Esophagus squamous epithelium (tissue), 5 donors: ENCODE results near the gene HUNK. TPM values are rescaled to one million over a fixed set of nuclear protein-coding genes. Genes with fewer than 3 reads are reported as not detected.
"Not testable (repeated sequence)": the region's sequence is repeated elsewhere in the genome, so short reads cannot be mapped to it uniquely, and the experiment has no call there.

Experiments used
- DNase-seq: peaks from one replicate; lab custom pipeline; 2025; lab: John Stamatoyannopoulos, UW
- H3K27ac ChIP-seq, 4 donors: fragments of 200-600 bp; sonication (generic); one replicate each; pipeline ENCODE4 v1.5.1; 2016 to 2019; ENCODE audit warnings: mild to moderate bottlenecking in 1 of 4
- H3K27me3 ChIP-seq, 4 donors: fragments of 200-600 bp; sonication (generic); 1 replicate in 3 of 4; 2 replicates in 1 of 4; pipeline versions ENCODE4 v1.5.1 to v1.6.0; 2017 to 2021; ENCODE audit warnings: antibody characterized with exemption in 1 of 4
- H3K36me3 ChIP-seq, 3 donors: fragments of 200-600 bp; sonication (generic); one replicate each; pipeline ENCODE4 v1.5.1; 2016 to 2019
- H3K4me1 ChIP-seq, 3 donors: fragments of 200-600 bp; sonication (generic); one replicate each; pipeline ENCODE4 v1.5.1; 2017 to 2019
- H3K4me3 ChIP-seq, 4 donors: fragments of 200-600 bp; sonication (generic); 1 replicate in 3 of 4; 2 replicates in 1 of 4; pipeline ENCODE4 v1.5.1; 2016 to 2019; ENCODE audit warnings: mild to moderate bottlenecking in 2 of 4, moderate library complexity in 1 of 4
- H3K9me3 ChIP-seq, 3 donors: fragments of 200-600 bp; sonication (generic); one replicate each; pipeline ENCODE4 v1.5.1; 2016 to 2019
- CTCF ChIP-seq, 6 experiments: fragments of 450-650 bp in 4 of 6; fragments of 200-600 bp in 2 of 6; sonication (generic) in 2 of 6; IDR thresholded peaks; one replicate each; pipeline ENCODE4 v1.5.1; 2016 to 2019; ENCODE audit warnings: antibody characterized with exemption in 6 of 6, mild to moderate bottlenecking in 4 of 6, moderate library complexity in 4 of 6
- POLR2A ChIP-seq, 4 donors: fragments of 450-650 bp; IDR thresholded peaks; one replicate each; pipeline ENCODE4 v1.6.1; 2017; ENCODE audit warnings: antibody characterized with exemption in 4 of 4, mild to moderate bottlenecking in 4 of 4, moderate library complexity in 3 of 4
- WGBS, 2 donors: methylation state at CpG; one replicate each; pipeline ENCODE4 v1.1.5; 2018; 5-methylcytosine and 5-hydroxymethylcytosine counted together
- intact Hi-C: fragments of 100-400 bp; cut with DNase I; formaldehyde crosslinking; loops from one replicate; pipeline ENCODE4 v1.15.0; 2022
- total RNA-seq, 4 donors: library from RNA; depleted of rRNA; stranded (reverse); fragments of >200 nt; gene quantifications; one replicate each; pipeline ENCODE4 v1.1.0, GENCODE V29; 2016
- donor health status: DM: yes; HTN: yes; CAD: no.

The HUNK gene
- total RNA-seq, 4 donors from 2014 or later: under 0.01 to 2.8 (median 0.42) TPM

- H3K4me1 ChIP-seq: no peaks in the 10 kb centered on the region
- WGBS, 2 donors: 67 to 79% methylated on average over 3 of the region's 3 CpGs
- H3K36me3 ChIP-seq: no peaks in the 10 kb centered on the region
- TF ChIP-seq POLR2A (IDR thresholded peaks at IDR 0.05): no peak
- no peak for TF ChIP-seq CTCF (IDR thresholded peaks at IDR 0.05)
- H3K27ac ChIP-seq: no peak overlapping the region
- no peaks in the 10 kb centered on the region for H3K27me3 ChIP-seq
- intact Hi-C loops: no loop called here
- no peak for DNase-seq
- no peak overlapping the region for H3K4me3 ChIP-seq
- no peaks in the 10 kb centered on the region for H3K9me3 ChIP-seq
These were observed 25.1 kb upstream of the HUNK start for GRCh38 chr21:31847761-31848160.

- no peak for DNase-seq
- Histone ChIP-seq H3K27ac (no peak overlapping the region), H3K9me3 (no peaks in the 10 kb centered on the region), H3K4me3 (no peak overlapping the region), H3K27me3 (no peaks in the 10 kb centered on the region), H3K36me3 (no peaks in the 10 kb centered on the region), H3K4me1 (no peaks in the 10 kb centered on the region)
- 79 to 87% methylated on average over 4 of the region's 4 CpGs for WGBS, 2 donors
- intact Hi-C loops: no loop called here
- TF ChIP-seq CTCF (IDR thresholded peaks at IDR 0.05) (no peak), POLR2A (IDR thresholded peaks at IDR 0.05) (no peak)
These were observed 24.4 kb upstream of the HUNK start for GRCh38 chr21:31848326-31848985.

- TF ChIP-seq POLR2A (IDR thresholded peaks at IDR 0.05): no peak
- no peak for TF ChIP-seq CTCF (IDR thresholded peaks at IDR 0.05)
- no peak overlapping the region for H3K27ac ChIP-seq
- intact Hi-C loops: no loop called here
These were observed 21.9 kb upstream of the HUNK start for GRCh38 chr21:31850886-31851285.

GRCh38 chr21:31855180-31855579 lies 17.6 kb upstream of the HUNK start:
- no peaks in the 10 kb centered on the region for H3K9me3 ChIP-seq
- no peaks in the 10 kb centered on the region for H3K27me3 ChIP-seq
- WGBS, 2 donors: 49 to 50% methylated on average over 4 of the region's 4 CpGs
- intact Hi-C loops: no loop called here
- H3K4me1 ChIP-seq: no peaks in the 10 kb centered on the region
- no peaks in the 10 kb centered on the region for H3K36me3 ChIP-seq
- H3K27ac ChIP-seq: no peak overlapping the region
- no peak overlapping the region for H3K4me3 ChIP-seq
- no peak for DNase-seq
- TF ChIP-seq CTCF (IDR thresholded peaks at IDR 0.05) (no peak), POLR2A (IDR thresholded peaks at IDR 0.05) (no peak)

More at GRCh38 chr21:31850886-31851285, 21.9 kb upstream of the HUNK start:
- Histone ChIP-seq H3K36me3 (no peaks in the 10 kb centered on the region), H3K4me1 (no peaks in the 10 kb centered on the region), H3K9me3 (no peaks in the 10 kb centered on the region), H3K4me3 (no peak overlapping the region), H3K27me3 (no peaks in the 10 kb centered on the region)
- whole genome bisulfite sequencing, 2 donors: 84 to 89% methylated on average over 7 of the region's 7 CpGs
- DNase-seq: no peak

GRCh38 chr21:31857096-31857495 lies 15.7 kb upstream of the HUNK start:
- no peak overlapping the region for H3K4me3 ChIP-seq
- intact Hi-C loops: no loop called here
- 68 to 84% methylated on average over 6 of the region's 7 CpGs for WGBS, 2 donors
- H3K4me1 ChIP-seq: no peaks in the 10 kb centered on the region
- H3K9me3 ChIP-seq: no peaks in the 10 kb centered on the region
- H3K36me3 ChIP-seq: no peaks in the 10 kb centered on the region
- H3K27ac ChIP-seq: no peak overlapping the region
- DNase-seq: no peak
- TF ChIP-seq CTCF (IDR thresholded peaks at IDR 0.05): no peak
- TF ChIP-seq POLR2A (IDR thresholded peaks at IDR 0.05): no peak
- peaks cover 0 to 8% (median 0%) of the 10 kb centered on the region in 4 donors for H3K27me3 ChIP-seq

- H3K27ac ChIP-seq, H3K4me3 ChIP-seq, H3K36me3 ChIP-seq, H3K9me3 ChIP-seq, DNase-seq, H3K27me3 ChIP-seq, intact Hi-C loops, H3K4me1 ChIP-seq: not testable (repeated sequence)
- WGBS, 2 donors: 76 to 88% methylated on average over 6 to 7 of the region's 7 CpGs
These were observed 15.2 kb upstream of the HUNK start for GRCh38 chr21:31857631-31858030.
